Measurements from ENCODE around the gene SOX1. TPM values are rescaled to one million over a fixed set of nuclear protein-coding genes. Genes with fewer than 3 reads are reported as not detected.

Gene SOX1
- total RNA-seq, 1 donor from 2014 or later = 1.7 TPM

DNA sequence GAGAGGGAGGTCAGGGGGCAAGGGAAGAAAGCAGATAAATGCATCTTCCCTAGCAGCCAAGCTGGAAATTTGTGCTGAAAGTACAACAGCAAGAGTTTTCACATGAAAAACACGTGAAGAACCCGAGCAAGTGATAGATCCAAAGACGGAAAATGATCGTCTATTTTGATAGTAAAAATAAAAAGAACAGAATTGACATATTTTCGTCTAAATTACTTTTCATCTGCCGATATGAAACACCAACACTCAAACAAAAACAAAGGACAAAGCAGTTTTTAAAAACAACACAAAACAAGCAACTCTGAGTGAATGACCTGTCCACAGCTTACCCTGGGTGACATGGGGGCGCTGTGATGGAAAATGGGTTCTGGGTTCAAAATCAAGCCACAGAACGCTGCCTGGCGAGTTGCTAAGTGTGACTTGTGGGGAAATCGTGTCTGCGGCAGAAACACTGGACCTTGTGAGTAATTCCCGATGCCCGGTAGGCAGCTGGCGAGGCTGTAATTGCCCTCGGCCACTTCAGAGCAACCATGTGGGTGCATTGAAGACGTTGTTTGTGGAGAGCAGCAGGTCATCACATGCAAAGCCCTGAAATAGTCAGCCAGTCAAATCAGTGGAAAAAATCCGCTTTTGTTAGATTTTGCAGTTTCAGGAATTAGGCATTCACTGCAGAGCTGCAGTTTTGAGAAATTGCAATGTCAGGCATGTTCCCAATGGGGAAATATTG lies 7.4 kb downstream of the SOX1 start:
- Mint-ChIP-seq H3K36me3 (ENCODE audit: low read depth, unreplicated experiment) (no peaks in the 10 kb centered on the region), H3K27ac (ENCODE audit: unreplicated experiment) (no peak overlapping the region), H3K4me1 (ENCODE audit: unreplicated experiment) (peaks cover 18% of the 10 kb centered on the region), H3K27me3 (ENCODE audit: unreplicated experiment) (peaks cover 32% of the 10 kb centered on the region), H3K9me3 (ENCODE audit: unreplicated experiment) (no peaks in the 10 kb centered on the region), H3K4me3 (ENCODE audit: unreplicated experiment) (peak overlapping the region; percentile 82)
- no peak for TF ChIP-seq CTCF (IDR thresholded peaks at IDR 0.05; ENCODE audit: unreplicated experiment)
- no peak for DNase-seq (ENCODE audit: low spot score)

DNA sequence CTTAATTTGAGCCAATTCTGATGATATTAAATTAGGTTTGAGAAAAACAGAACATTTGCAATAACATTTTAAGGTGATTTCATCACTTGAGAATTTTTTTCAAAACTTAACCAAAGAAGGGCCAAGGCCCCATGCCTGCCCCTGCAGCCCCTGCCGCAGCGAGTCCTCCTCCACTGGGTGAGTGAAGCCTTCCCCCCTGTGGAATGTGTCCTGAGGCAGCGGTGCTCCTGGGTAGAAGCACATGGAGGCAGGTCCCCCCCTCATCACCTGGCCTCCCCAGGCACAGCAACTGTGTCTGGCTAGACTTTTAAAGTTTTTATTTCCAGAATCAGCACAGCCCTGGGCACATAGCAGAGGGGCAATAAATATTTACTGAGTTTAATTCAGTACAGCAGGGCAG lies 10.8 kb downstream of the SOX1 start:
- H3K4me3 Mint-ChIP-seq (ENCODE audit: unreplicated experiment) = no peak overlapping the region
- H3K27me3 Mint-ChIP-seq (ENCODE audit: unreplicated experiment) = peaks cover 22% of the 10 kb centered on the region
- H3K9me3 Mint-ChIP-seq (ENCODE audit: unreplicated experiment) = no peaks in the 10 kb centered on the region
- TF ChIP-seq CTCF (IDR thresholded peaks at IDR 0.05; ENCODE audit: unreplicated experiment) = no peak
- DNase-seq (ENCODE audit: low spot score) = no peak
- H3K36me3 Mint-ChIP-seq (ENCODE audit: low read depth, unreplicated experiment) = no peaks in the 10 kb centered on the region
- peaks cover 13% of the 10 kb centered on the region for H3K4me1 Mint-ChIP-seq (ENCODE audit: unreplicated experiment)
- H3K27ac Mint-ChIP-seq (ENCODE audit: unreplicated experiment) = no peak overlapping the region

DNA sequence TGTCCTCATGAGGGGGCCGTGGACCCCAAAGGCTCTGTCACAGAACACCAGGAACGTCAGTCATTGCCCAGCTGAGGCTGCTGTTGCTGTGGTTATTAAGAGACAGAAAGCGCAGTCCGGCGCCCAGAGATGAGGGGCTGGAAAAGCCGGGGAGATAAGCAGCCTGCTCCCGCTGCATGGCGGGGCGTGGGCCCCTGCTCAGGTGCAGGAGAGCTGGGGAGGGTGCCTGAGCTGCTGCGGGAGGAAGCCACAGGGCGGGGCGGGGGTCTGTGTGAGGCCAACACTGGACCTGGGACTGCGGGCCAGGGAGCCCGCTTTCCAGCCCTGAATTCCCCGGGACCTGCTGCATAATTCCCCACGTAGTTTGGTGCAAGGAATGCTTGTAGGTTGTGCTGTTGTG lies 11.3 kb downstream of the SOX1 start:
- peaks cover 13% of the 10 kb centered on the region for H3K4me1 Mint-ChIP-seq (ENCODE audit: unreplicated experiment)
- H3K27me3 Mint-ChIP-seq (ENCODE audit: unreplicated experiment) = peaks cover 22% of the 10 kb centered on the region
- H3K27ac Mint-ChIP-seq (ENCODE audit: unreplicated experiment) = no peak overlapping the region
- H3K9me3 Mint-ChIP-seq (ENCODE audit: unreplicated experiment) = no peaks in the 10 kb centered on the region
- no peak overlapping the region for H3K4me3 Mint-ChIP-seq (ENCODE audit: unreplicated experiment)
- DNase-seq (ENCODE audit: low spot score) = no peak
- no peak for TF ChIP-seq CTCF (IDR thresholded peaks at IDR 0.05; ENCODE audit: unreplicated experiment)
- no peaks in the 10 kb centered on the region for H3K36me3 Mint-ChIP-seq (ENCODE audit: low read depth, unreplicated experiment)

- no peak overlapping the region for H3K27ac Mint-ChIP-seq (ENCODE audit: unreplicated experiment)
- peaks cover 18% of the 10 kb centered on the region for H3K27me3 Mint-ChIP-seq (ENCODE audit: unreplicated experiment)
- H3K4me1 Mint-ChIP-seq (ENCODE audit: unreplicated experiment) = peaks cover 9% of the 10 kb centered on the region
- no peak for TF ChIP-seq CTCF (IDR thresholded peaks at IDR 0.05; ENCODE audit: unreplicated experiment)
- H3K9me3 Mint-ChIP-seq (ENCODE audit: unreplicated experiment) = no peaks in the 10 kb centered on the region
- no peak for DNase-seq (ENCODE audit: low spot score)
- no peak overlapping the region for H3K4me3 Mint-ChIP-seq (ENCODE audit: unreplicated experiment)
- no peaks in the 10 kb centered on the region for H3K36me3 Mint-ChIP-seq (ENCODE audit: low read depth, unreplicated experiment)
Observed at GRCh38 chr13:112078879-112079531, 12.1 kb downstream of the SOX1 start.

DNA sequence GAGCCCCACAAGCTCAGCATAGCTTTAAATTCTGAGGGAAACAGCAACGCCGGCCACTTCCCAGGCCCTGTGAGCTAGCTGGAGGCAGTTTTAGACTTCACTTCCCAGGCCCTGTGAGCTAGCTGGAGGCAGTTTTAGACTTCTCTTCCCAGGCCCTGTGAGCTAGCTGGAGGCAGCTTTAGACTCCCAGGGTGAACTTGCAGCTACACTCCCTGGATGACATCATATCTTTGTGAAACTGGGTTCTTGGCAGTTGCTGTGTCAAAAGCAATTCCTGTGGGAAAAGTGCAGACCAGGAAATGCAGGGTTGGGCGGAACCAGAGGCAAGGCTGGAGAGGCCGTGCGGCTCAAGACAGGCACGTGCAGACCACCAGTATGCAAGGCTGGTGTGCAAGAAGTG lies 12.7 kb downstream of the SOX1 start:
- Mint-ChIP-seq H3K27me3 (ENCODE audit: unreplicated experiment) (peaks cover 13% of the 10 kb centered on the region), H3K36me3 (ENCODE audit: low read depth, unreplicated experiment) (no peaks in the 10 kb centered on the region), H3K4me3 (ENCODE audit: unreplicated experiment) (no peak overlapping the region), H3K4me1 (ENCODE audit: unreplicated experiment) (peaks cover 2% of the 10 kb centered on the region), H3K27ac (ENCODE audit: unreplicated experiment) (no peak overlapping the region), H3K9me3 (ENCODE audit: unreplicated experiment) (no peaks in the 10 kb centered on the region)
- DNase-seq (ENCODE audit: low spot score) = no peak
- TF ChIP-seq CTCF (IDR thresholded peaks at IDR 0.05; ENCODE audit: unreplicated experiment) = no peak

Measured in endothelial cell (in vitro differentiated cells).